ENCODE data around the gene STON2. TPM values are rescaled to one million over a fixed set of nuclear protein-coding genes. Genes with fewer than 3 reads are reported as not detected.

STON2 gene
- total RNA-seq, 1 experiment from 2014 or later, result 12.3 TPM

GRCh38 chr14:81220830-81221578 lies 179.1 kb downstream of the STON2 start, which contains the start of gene GTF2A1:
Gene GTF2A1, minus strand, starts transcription at chr14:81220959. Its CDS starts 441 bp downstream, at chr14:81220518.
- H3K27ac ChIP-seq (ENCODE audit: low read length), result peak within 1 kb of the TSS; percentile 97
- intact Hi-C loops (cut with micrococcal nuclease), result no loop called here
- ChIA-PET CTCF (no interaction called here), POLR2A (ENCODE audit: unreplicated experiment) (interaction anchor here (0.5 to 0.8 kb wide), 5 partner anchors 11 to 263 kb away, joined by 3 to 15 read pairs (median 3); no protein-coding TSS in a partner anchor)
- H3K9me3 ChIP-seq (ENCODE audit: low read length), result no peaks in the 10 kb centered on the region
- peak within 1 kb of the TSS; percentile 95 for H3K4me2 ChIP-seq (ENCODE audit: low read length)
- H3K4me3 ChIP-seq (ENCODE audit: low read length), result peak within 1 kb of the TSS; percentile 97
- H3K27me3 ChIP-seq (ENCODE audit: low read length), result no peaks in the 10 kb centered on the region
- peaks cover 23% of the 10 kb centered on the region for H3K4me1 ChIP-seq (ENCODE audit: insufficient read depth, low read length)
- peak within 1 kb of the TSS; percentile 98 for H2AFZ ChIP-seq (ENCODE audit: low read length)
- no peaks in the 10 kb centered on the region for H3K9me2 ChIP-seq (replicated peaks; ENCODE audit: low read length)
- peak within 1 kb of the TSS; percentile 97 for H3K9ac ChIP-seq (ENCODE audit: low read length)
- TF ChIP-seq EZH2phosphoT487 (IDR thresholded peaks at IDR 0.05; ENCODE audit: borderline replicate concordance, low read length), result no peak
- no peak for TF ChIP-seq CTCF (conservative IDR thresholded peaks at IDR 0.05; ENCODE audit: low read depth, low read length)
- ATAC-seq (peak; percentile 75), DNase-seq (peak; percentile 95)
- H4K20me1 ChIP-seq (ENCODE audit: low read length), result no peaks in the 10 kb centered on the region
- BruUV-seq (replicated peaks), result TSS peak; percentile 28
- no peaks in the 10 kb centered on the region; the same call in 1 of the 2 replicates for H3K36me3 ChIP-seq (ENCODE audit: low read depth, low read length)
- peaks cover 43% of the 10 kb centered on the region for H3K79me2 ChIP-seq (ENCODE audit: low read length)
- peaks cover 5% of the 10 kb centered on the region for H3F3A ChIP-seq (ENCODE audit: low read length, unreplicated experiment)

- CTCF ChIA-PET, result no interaction called here
- intact Hi-C loops (cut with micrococcal nuclease), result no loop called here
Observed at GRCh38 chr14:81220580-81220829, 179.6 kb downstream of the STON2 start.

More at GRCh38 chr14:81220580-81220829, 179.6 kb downstream of the STON2 start:
- Histone ChIP-seq H3K27me3 (ENCODE audit: low read length) (no peaks in the 10 kb centered on the region), H3K79me2 (ENCODE audit: low read length) (peaks cover 48% of the 10 kb centered on the region), H3K36me3 (ENCODE audit: low read depth, low read length) (peaks cover under 1% of the 10 kb centered on the region; the same call in 1 of the 2 replicates), H3K9ac (ENCODE audit: low read length) (peak overlapping the region; percentile 94), H2AFZ (ENCODE audit: low read length) (peak overlapping the region; percentile 52), H3K4me1 (ENCODE audit: insufficient read depth, low read length) (peaks cover 23% of the 10 kb centered on the region), H3K4me3 (ENCODE audit: low read length) (peak overlapping the region; percentile 94), H4K20me1 (ENCODE audit: low read length) (no peaks in the 10 kb centered on the region), H3K27ac (ENCODE audit: low read length) (peak overlapping the region; percentile 61), H3K9me3 (ENCODE audit: low read length) (no peaks in the 10 kb centered on the region), H3K9me2 (replicated peaks; ENCODE audit: low read length) (no peaks in the 10 kb centered on the region), H3K4me2 (ENCODE audit: low read length) (peak overlapping the region; percentile 85), H3F3A (ENCODE audit: low read length, unreplicated experiment) (peaks cover 5% of the 10 kb centered on the region)
- ATAC-seq, result no peak
- POLR2A ChIA-PET (ENCODE audit: unreplicated experiment), result interaction anchor here (0.5 to 0.8 kb wide), 5 partner anchors 11 to 263 kb away, joined by 3 to 15 read pairs (median 3); no protein-coding TSS in a partner anchor
- no TSS peak for BruUV-seq (replicated peaks)
- no peak for TF ChIP-seq EZH2phosphoT487 (IDR thresholded peaks at IDR 0.05; ENCODE audit: borderline replicate concordance, low read length)
- TF ChIP-seq CTCF (conservative IDR thresholded peaks at IDR 0.05; ENCODE audit: low read depth, low read length), result no peak
- no peak for TF ChIP-seq EZH2 (IDR thresholded peaks at IDR 0.05; ENCODE audit: low read length, unreplicated experiment)
- DNase-seq, result no peak
